Pons (tissue), 1 donor: ENCODE data around the gene HNMT.
"Not testable (repeated sequence)": the region's sequence is repeated elsewhere in the genome, so short reads cannot be mapped to it uniquely, and the experiment has no call there.

ENCODE experiments used
- DNase-seq: peaks from one replicate; pipeline ENCODE4 v3.0.0-alpha.2; 2016; ENCODE audit warnings: low spot score

HNMT gene

DNA sequence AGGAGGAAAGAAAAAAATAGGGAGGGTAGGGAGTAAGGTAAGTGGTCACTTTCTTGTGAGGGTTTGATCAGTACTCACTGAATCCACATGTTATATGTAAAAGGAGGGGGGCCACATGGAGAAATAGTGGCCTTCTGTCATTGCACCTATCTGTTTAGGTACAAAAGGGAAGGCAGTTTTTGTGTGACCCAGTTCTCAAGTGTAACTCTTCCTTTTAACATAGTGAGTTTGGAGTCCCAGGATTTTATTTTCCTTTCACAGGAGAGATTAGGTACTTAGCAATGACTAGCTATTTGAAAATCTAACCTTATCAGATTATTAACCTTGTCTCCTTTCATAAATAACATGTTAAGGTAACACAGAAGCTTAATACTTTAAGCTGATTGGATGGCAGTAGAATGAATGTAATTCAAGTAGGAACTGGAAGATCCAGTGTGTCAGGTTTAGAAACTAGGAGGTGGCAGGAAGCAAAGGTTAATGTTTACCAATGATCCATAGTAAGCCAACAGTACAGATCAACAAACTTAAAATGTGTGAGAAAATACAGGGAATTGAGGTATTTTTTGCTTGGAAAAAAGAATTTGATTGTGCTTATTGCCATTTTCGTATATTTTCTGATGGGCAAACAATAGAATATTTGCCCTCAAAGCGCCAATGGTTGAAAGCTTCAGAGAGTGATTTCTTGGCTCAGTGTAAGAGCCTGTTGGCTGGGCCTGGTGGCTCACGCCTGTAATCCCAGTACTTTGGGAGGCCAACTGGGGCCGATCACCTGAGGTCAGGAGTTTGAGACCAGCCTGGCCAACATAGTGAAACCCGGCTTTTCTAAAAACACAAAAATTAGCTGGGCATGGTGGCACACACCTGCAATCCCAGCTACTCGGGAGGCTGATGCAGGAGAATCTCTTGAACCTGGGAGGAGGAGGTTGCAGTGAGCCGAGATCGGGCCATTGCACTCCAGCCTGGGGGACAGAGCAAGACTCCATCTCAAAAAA is 11.3 kb downstream of the HNMT start:
- no peak for DNase-seq

- no peak for DNase-seq
Measured at GRCh38 chr2:137976274-137976673, 12.0 kb downstream of the HNMT start.

GRCh38 chr2:137977790-137978189 is 13.5 kb downstream of the HNMT start:
- no peak for DNase-seq

DNA sequence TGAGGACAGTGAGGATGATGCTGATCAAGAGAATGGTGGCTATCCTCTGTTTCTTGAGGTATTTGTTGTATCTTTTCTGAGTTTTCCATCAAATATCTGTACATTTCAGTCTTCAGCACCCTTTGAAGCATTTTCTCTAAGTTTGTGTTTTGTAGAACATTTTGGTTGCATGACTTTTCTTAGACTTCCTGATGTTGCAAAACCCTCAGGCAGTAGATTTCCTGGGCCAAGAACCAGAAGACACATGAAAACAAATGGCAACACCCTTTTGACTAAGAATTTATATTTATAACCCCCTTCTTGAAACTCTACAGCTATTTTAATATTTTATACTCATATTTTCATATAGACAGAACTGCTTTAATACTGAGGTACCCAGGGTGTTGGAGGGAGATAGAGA is 16.2 kb downstream of the HNMT start:
- no peak for DNase-seq

- DNase-seq = peak; percentile 29
Measured at GRCh38 chr2:137981112-137981656, 16.9 kb downstream of the HNMT start.

DNA sequence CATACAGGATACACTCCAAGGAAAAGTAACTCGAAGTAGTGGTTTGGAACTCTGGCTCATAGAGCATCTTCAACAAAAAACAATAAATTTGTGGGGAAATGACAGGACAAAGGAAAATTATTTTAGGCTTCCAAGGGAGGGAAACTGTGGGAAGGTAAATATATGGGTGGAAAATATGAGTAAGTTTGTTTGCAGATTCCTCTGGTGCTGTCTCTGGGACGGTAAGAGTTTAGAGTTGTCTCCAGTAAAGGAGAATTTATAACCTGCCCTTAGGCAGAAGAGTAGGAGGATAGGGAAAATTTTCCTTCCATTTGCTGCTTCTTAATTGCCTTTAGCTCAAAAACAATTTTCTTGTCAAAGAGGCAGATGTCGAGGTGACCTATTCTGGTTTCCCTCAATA is 19.3 kb downstream of the HNMT start:
- no peak for DNase-seq

DNA sequence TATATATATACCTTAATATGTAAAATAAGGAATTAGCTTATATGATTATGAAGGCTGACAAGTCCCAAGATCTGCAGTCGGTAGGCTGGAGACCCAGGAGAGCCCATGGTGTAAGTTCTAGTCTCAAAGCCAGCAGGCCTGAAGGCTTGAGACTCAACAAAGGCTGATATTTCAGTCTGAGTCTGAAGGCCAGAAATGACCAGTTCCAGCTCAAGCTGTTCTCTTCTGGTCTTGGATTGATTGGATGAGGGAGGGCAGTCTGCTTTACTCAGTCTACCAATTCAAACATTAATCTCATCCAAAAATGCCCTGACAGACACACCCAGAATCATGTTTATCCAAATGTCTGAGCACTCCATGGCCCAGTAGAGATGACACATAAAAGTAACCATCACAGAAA is 22.0 kb downstream of the HNMT start:
- DNase-seq = no peak

DNA sequence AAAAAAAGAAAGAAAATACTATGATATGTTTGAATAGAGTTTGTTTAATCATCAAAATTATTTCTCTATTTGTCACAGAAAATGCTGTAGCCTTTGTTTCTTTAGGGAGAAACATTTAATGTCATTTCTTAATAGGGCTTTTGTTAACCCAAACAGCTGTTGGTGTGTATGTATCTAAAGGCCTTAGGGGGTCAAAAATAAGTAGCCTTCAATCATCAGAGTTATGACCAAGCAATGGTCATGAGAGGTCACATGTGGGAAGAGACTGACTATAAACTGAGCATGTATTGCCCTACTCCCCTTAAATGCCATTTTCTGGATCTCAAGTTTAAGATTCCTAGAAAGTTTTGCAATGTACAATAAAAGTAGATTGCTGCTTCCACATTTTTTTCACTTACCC is 22.7 kb downstream of the HNMT start:
- DNase-seq = no peak

- DNase-seq = no peak
Measured at GRCh38 chr2:137991078-137991477, 26.8 kb downstream of the HNMT start.

- DNase-seq = no peak
Measured at GRCh38 chr2:137992039-137992646, 27.9 kb downstream of the HNMT start.

DNA sequence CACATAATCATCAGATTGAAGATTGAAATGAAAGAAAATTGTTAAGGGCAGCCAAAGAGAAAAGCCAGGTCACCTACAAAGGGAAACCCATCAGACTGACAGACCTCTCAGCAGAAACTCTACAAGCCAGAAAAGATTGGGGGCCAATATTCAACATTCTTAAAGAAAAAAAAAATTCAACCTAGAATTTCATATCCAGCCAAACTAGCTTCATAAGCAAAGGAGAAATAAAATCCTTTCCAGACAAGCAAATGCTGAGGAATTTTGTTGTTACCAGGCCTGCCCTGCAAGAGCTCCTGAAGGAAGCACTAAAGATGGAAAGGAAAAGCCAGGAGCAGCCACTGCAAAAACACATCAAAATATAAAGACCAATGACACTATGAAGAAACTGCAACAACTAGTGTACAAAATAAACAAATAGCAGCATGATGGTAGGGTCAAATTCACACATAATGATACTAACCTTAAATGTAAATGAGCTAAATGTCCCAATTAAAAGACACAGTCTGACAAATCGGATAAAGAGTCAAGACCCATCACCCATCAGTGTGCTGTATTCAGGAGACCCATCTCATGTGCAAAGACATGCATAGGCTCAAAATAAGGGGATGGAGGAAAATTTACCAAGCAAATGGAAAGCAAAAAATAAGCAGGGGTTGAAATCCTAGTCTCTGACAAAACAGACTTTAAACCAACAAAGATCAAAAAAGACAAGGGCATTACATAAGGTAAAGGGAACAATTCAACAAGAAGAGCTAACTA is 29.6 kb downstream of the HNMT start:
- not testable (repeated sequence) for DNase-seq

DNA sequence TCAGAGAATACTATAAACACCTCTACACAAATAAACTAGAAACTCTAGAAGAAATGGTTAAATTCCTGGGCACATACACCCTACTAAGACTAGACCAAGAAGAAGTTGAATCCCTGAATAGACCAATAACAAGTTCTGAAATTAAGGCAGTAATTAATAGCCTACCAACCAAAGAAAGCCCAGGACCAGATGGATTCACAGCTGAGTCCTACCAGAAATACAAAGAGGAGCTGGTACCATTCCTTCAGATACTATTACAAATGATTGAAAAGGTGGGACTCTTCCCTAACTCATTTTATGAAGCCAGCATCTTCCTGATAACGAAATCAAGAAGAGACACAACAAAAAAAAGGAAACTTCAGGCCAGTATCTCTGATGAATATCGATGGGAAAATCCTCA is 31.1 kb downstream of the HNMT start:
- not testable (repeated sequence) for DNase-seq

- DNase-seq = not testable (repeated sequence)
Measured at GRCh38 chr2:137996158-137996557, 31.9 kb downstream of the HNMT start.

DNA sequence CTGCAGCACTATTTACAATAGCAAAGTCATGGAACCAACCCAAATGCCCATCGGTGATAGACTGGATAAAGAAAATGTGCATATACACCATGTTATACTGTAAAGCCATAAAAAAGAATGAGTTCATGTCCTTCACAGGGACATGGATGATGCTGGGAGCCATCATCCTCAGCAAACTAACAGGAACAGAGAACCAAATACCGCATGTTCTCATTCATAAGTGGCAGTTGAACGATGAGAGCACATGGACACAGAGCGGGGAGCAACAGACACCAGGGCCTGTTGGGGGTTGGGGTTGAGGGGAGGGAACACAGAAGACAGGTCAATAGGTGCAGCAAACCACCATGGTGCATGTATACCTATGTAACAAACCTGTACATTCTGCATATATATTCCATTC is 33.5 kb downstream of the HNMT start:
- DNase-seq = no peak

GRCh38 chr2:137998503-137998902 is 34.2 kb downstream of the HNMT start:
- DNase-seq = no peak

DNA sequence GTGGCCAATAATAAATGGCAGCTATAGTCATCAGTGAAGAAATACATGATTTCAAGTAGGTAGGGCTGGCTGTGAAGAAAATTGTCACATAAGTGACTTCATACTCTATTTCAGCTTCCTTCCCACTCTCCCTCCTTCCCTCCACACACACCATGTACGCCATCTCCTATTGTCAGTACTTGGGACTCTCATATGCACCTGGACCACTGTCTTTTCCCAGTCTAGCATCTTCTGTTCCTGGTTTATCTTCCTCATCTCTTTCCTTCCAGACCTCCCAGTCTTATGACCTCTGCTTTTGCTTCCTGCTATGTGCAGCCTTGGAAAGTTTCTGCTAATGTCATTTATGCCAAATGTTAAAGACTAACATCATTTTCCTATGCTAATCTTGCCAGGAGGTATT is 35.0 kb downstream of the HNMT start:
- no peak for DNase-seq

- no peak for DNase-seq
Measured at GRCh38 chr2:138000009-138000408, 35.7 kb downstream of the HNMT start.

- DNase-seq = no peak
Measured at GRCh38 chr2:138000796-138001195, 36.5 kb downstream of the HNMT start.

DNA sequence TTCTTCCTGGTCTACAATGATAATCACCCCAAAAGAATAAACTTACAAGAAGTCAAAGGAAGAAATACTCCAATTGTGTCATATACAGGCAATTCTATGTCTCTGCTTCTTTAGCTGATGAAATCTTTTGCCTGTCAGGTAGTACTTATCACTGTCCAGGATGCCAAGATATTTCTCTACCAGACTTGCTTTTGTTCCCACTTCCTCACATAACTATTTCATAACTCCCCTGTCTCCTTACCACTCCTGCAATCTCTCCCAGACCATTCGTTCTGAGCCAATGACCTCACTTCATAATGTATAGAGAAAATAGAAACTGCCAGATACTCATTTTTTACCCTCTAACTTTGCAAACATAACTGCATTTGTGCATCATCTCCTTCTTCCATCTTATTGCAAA is 39.1 kb downstream of the HNMT start:
- DNase-seq = no peak

DNA sequence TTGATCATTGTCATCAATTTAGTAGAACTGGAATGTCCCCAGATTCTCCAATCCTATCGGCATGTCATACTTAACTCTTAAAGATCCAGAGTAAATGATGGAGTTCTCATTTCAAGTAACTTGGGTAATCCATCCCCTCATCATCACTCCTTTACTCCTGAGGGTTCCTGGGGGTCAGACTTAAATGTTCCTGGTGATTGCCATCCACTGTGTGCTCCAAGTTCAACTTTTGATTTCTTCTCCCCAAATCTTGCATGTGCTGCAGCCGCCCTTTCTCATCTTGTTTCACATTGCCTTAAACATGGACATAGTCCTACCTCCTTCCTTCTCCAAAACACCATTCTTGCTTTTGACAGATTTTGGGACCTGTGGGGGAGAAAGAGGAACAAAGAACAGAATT is 43.2 kb downstream of the HNMT start:
- DNase-seq = no peak

- DNase-seq = no peak
Measured at GRCh38 chr2:138009622-138010021, 45.3 kb downstream of the HNMT start.

GRCh38 chr2:138010890-138011289 is 46.6 kb downstream of the HNMT start:
- DNase-seq = no peak
